ENCODE data around the gene BTF3L4.
"Not testable (repeated sequence)": the region's sequence is repeated elsewhere in the genome, so short reads cannot be mapped to it uniquely, and the experiment has no call there.

The BTF3L4 gene

GRCh38 chr1:52041551-52042185, 14.4 kb upstream of the BTF3L4 start:
- Histone ChIP-seq H3K27ac (no peak overlapping the region), H3K4me3 (no peak overlapping the region)
- no peak for TF ChIP-seq CTCF (IDR thresholded peaks at IDR 0.05)
- DNase-seq (ENCODE audit: low spot score) = no peak

- DNase-seq (ENCODE audit: low spot score) = no peak
- Histone ChIP-seq H3K27ac (no peak overlapping the region), H3K4me3 (no peak overlapping the region)
- TF ChIP-seq CTCF (IDR thresholded peaks at IDR 0.05) = no peak
Measured at GRCh38 chr1:52045236-52045635, 10.9 kb upstream of the BTF3L4 start.

- not testable (repeated sequence) for H3K27ac ChIP-seq; H3K4me3 ChIP-seq; DNase-seq (ENCODE audit: low spot score)
Measured at GRCh38 chr1:52045666-52046195, 10.4 kb upstream of the BTF3L4 start.

- not testable (repeated sequence) for H3K27ac ChIP-seq; DNase-seq (ENCODE audit: low spot score); H3K4me3 ChIP-seq
Measured at GRCh38 chr1:52049337-52049736, 6.8 kb upstream of the BTF3L4 start.

GRCh38 chr1:52053862-52054261, 2.2 kb upstream of the BTF3L4 start:
- no peak for DNase-seq (ENCODE audit: low spot score)
- no peak for TF ChIP-seq CTCF (IDR thresholded peaks at IDR 0.05)
- Histone ChIP-seq H3K27ac (no peak overlapping the region), H3K4me3 (peak overlapping the region; percentile 100)

GRCh38 chr1:52054496-52055065, 1.5 kb upstream of the BTF3L4 start:
- H3K27ac ChIP-seq = peak overlapping the region; percentile 89 to 98
- TF ChIP-seq CTCF (IDR thresholded peaks at IDR 0.05) = no peak
- no peak for DNase-seq (ENCODE audit: low spot score)

GRCh38 chr1:52055066-52055865, 829 bp upstream of the BTF3L4 start, which contains the start of gene TXNDC12:
TSS of gene TXNDC12 (minus strand) at chr1:52055191. CDS start at chr1:52055096, 95 bp downstream.
- DNase-seq (ENCODE audit: low spot score) = peak; percentile 89
- TF ChIP-seq CTCF (IDR thresholded peaks at IDR 0.05) = no peak
- peak within 1 kb of the TSS; percentile 100 for H3K4me3 ChIP-seq
- peak within 1 kb of the TSS; percentile 89 to 98 for H3K27ac ChIP-seq

More at GRCh38 chr1:52054496-52055065, 1.5 kb upstream of the BTF3L4 start:
- peak overlapping the region; percentile 100 for H3K4me3 ChIP-seq
